HL-60 (cell line): Measurements from ENCODE around the gene ASPN.

Source experiments
- CTCF ChIP-seq: IDR thresholded peaks from one replicate; pipeline ENCODE4 v1.5.1; 2011; ENCODE audit warnings: low read length, control low read depth, inconsistent platforms; ENCODE audit not compliant: insufficient read depth
- GABPA ChIP-seq: IDR thresholded peaks from 2 replicates; pipeline ENCODE4 v1.6.1; 2012; ENCODE audit warnings: low read depth
- POLR2AphosphoS5 ChIP-seq: IDR thresholded peaks from 2 replicates; pipeline ENCODE4 v1.6.1; 2012; ENCODE audit warnings: low read depth
- REST ChIP-seq: IDR thresholded peaks from 2 replicates; pipeline ENCODE4 v1.6.1; 2012; ENCODE audit warnings: low read depth; ENCODE audit not compliant: insufficient replicate concordance

- TF ChIP-seq CTCF = no peak
- TF ChIP-seq REST = no peak
- TF ChIP-seq POLR2AphosphoS5 = no peak
- no peak for TF ChIP-seq GABPA
Measured at GRCh38 chr9:92507005-92507404, 24.7 kb upstream of the ASPN start.
